22Rv1 (cell line): Measurements from ENCODE around the gene GOLPH3.
"Not testable (repeated sequence)": the region's sequence is repeated elsewhere in the genome, so short reads cannot be mapped to it uniquely, and the experiment has no call there.

Experiments
- H3K27ac ChIP-seq: fragments of 450-650 bp; 2 replicates; pipeline ENCODE4 v1.5.1; 2017
- ZFX ChIP-seq: fragments of 450-650 bp; IDR thresholded peaks from 2 replicates; pipeline ENCODE4 v1.6.1; 2017; ENCODE audit warnings: antibody characterized with exemption, borderline replicate concordance
- TF ChIP-seq, protein P1 (sequence below): fragments of 450-650 bp; IDR thresholded peaks from 2 replicates; pipeline ENCODE4 v1.5.1; 2017; ENCODE audit warnings: mild to moderate bottlenecking

GOLPH3 gene

DNA sequence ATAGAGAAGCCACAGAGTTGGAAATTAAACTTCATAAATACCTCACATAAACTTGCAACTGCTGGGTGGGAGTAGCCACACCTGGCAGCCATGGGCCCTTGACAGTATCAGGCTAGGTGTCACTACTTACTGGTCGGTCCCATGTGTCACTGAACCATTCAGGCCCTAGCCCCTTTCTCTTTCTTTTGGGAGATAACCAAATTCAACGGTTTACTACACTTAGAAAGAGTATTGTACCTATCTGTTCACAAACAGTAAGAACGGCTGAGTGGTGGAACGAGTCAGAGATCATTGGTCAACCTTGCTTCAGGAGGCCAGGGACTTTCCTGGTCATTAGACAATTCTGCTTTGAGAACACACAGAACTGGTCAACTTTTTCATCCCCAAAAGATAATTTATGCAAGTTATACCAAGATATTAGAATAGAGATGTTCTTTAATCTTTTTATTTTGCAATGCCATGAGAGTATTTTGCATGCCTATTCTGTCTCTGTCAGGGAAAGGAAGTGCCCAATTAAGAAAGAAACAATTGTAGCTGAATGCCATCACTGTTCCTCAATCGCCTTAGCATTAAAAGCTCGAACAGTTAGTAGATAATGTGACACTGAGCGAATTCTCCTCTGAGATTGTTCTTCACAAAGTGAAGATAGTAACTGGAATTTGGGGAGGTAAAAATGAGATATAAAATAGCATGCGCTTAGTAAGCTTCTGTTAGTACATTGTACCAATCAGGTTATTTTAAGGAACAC lies 50.9 kb downstream of the GOLPH3 start:
- H3K27ac ChIP-seq, result 0 out of 2 replicates have a peak overlapping the region, but pooled peaks have one; percentile 8
- TF ChIP-seq, protein P1, sequence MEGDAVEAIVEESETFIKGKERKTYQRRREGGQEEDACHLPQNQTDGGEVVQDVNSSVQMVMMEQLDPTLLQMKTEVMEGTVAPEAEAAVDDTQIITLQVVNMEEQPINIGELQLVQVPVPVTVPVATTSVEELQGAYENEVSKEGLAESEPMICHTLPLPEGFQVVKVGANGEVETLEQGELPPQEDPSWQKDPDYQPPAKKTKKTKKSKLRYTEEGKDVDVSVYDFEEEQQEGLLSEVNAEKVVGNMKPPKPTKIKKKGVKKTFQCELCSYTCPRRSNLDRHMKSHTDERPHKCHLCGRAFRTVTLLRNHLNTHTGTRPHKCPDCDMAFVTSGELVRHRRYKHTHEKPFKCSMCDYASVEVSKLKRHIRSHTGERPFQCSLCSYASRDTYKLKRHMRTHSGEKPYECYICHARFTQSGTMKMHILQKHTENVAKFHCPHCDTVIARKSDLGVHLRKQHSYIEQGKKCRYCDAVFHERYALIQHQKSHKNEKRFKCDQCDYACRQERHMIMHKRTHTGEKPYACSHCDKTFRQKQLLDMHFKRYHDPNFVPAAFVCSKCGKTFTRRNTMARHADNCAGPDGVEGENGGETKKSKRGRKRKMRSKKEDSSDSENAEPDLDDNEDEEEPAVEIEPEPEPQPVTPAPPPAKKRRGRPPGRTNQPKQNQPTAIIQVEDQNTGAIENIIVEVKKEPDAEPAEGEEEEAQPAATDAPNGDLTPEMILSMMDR, result no peak
- TF ChIP-seq ZFX, result no peak

DNA sequence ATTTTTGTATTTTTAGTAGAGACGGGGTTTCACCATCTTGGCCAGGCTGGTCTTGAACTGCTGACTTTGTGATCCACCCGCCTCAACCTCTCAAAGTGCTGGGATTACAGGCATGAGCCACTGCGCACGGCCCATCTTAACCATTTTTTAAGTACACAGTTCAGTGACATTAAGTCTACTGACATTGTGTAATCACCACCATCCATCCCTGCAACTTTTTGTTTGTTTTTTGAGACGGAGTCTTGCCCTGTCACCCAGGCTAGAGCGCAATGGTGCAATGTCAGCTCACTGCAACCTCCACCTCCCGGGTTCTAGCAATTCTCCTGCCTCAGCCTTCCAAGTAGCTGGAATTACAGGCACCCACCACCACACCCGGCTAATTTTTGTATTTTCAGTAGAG lies 55.2 kb downstream of the GOLPH3 start:
- H3K27ac ChIP-seq, result not testable (repeated sequence)

DNA sequence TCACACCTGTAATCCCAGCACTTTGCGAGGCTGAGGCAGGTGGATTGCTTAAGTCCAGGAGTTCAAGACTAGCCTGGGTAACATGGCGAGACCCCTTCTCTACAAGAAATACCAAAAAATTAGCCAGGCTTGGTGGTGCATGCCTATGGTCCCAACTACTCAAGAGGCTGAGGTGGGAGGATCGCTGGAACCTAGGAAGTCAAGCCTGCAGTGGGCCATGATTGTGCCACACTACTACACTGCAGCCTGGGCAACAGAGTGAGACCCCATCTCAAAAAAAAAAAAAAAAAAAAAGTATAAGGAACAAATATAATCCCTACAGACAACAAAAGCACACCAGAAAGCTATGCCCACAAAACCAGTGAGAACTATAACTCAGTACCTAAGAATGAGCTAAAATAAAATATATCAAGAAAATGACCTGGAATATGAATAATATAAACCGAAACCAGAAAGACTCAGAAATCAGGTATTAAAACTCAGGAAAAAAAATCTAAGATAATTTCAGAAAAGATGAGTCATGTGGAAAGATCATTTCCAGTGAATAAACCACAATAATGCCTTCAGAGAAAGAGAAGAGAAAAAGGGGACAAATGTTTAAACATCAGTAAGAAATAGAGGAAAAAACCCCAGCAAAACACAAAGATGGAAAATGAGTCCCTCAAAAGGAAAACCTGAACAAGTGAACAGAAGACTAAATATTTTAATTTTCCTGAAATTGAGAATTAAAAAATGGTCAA lies 57.4 kb downstream of the GOLPH3 start:
- no peak overlapping the region for H3K27ac ChIP-seq
- TF ChIP-seq, protein P1, result no peak
- no peak for TF ChIP-seq ZFX

DNA sequence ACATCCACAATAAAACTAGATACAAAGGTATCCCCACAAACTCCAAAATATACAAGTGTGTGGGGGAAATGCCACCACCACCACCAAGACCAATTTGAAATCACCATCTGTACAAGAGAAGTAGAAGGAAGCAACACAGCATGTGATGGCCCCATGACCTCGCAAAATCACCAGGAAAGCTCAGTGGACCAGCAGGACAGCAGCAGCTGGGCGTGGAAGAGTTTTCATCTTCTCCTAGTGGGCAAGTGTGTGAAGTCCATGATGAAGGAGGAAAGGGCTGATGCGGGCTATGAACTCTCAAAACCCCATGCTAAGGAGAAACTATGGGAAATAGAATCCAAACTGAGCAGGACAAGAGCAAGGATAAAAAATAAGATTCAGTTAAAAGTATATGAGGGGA lies 58.1 kb downstream of the GOLPH3 start:
- no peak overlapping the region for H3K27ac ChIP-seq
- TF ChIP-seq ZFX, result no peak
- TF ChIP-seq, protein P1, result no peak

DNA sequence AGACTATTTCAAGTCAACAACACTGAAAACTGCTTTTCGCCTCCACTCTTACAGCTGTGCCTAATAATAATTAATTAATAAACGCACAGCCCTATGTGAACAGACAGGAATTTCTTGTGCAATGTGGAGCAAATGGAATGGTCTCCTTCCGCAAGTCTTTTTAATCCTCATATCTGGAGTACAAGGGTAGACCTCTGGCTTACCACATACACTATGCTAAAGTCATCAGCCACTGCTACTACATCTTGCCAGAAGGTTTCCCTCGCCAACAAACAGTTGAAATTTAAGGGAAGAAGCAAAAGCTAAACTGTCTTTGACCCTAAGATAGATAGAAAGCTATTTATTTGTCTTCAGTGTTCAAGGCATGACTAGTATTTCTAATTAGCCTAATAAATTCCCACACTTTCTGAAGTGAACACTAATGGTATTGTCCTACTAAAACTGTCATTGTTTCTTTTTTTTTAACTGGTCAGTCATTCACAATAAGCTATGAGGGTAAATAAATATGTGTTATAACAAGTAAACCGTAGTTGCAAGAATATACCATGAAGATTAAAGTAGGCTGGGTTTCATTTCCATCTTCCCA lies 63.9 kb downstream of the GOLPH3 start:
- no peak overlapping the region for H3K27ac ChIP-seq
- TF ChIP-seq ZFX, result no peak
- TF ChIP-seq, protein P1, result no peak

DNA sequence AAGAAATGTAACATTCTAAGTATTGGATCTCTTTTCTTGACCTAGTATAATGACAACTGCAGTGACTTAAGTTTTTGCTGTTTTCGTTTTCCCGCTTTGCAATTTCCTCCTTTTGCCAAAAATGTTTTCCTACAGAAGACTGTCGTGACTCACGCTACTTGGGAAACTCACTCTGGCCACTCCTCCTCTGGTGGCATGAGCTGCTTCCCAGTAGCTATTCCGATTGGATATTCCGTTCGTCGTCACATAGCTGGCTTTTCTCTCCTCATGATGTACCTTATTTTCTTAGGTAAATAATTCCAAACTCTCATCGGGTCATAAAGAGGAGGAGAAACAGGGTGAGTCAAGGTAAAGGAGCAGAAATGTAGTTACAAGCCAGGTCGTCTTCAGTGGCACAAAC lies 64.9 kb downstream of the GOLPH3 start:
- TF ChIP-seq, protein P1, result no peak
- no peak for TF ChIP-seq ZFX

DNA sequence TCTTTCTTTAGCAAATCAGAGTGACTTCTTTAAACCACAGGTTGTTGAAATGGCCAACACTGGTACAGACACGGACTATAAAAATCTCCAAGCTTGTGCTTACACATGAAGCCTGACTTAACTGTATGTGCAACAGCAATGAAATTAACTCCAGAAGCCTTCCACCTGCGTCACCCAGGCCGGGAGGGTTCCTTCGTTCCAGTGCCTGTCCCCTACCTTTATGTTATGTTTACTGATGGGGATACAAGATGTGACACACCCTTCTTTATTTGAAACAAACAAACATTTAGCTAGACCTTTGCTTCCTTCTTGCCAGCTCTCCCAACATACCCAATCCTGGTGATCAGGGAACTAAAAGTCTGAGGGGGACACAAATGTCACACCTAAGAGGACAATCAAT lies 66.0 kb downstream of the GOLPH3 start:
- TF ChIP-seq, protein P1, result no peak
- no peak for TF ChIP-seq ZFX

More for the DNA sequence above, 64.9 kb downstream of the GOLPH3 start:
- H3K27ac ChIP-seq, result peak overlapping the region; percentile 4; the same call in 1 of the 2 replicates

More for the DNA sequence above, 66.0 kb downstream of the GOLPH3 start:
- peak overlapping the region; percentile 4; the same call in 1 of the 2 replicates for H3K27ac ChIP-seq
